Stimulated activated CD8-positive, alpha-beta memory T cell treated with anti-CD3 and anti-CD28 coated beads, Interleukin-15, amount 100 ng/mL, for 4 hours (primary cell): Measurements from ENCODE around the gene SHROOM2.

Experiments used
- DNase-seq, 2 donors: peaks; one replicate each; pipeline ENCODE4 v3.0.0-alpha.2; 2020; ENCODE audit warnings: low read depth in 2 of 2

The SHROOM2 gene

DNA sequence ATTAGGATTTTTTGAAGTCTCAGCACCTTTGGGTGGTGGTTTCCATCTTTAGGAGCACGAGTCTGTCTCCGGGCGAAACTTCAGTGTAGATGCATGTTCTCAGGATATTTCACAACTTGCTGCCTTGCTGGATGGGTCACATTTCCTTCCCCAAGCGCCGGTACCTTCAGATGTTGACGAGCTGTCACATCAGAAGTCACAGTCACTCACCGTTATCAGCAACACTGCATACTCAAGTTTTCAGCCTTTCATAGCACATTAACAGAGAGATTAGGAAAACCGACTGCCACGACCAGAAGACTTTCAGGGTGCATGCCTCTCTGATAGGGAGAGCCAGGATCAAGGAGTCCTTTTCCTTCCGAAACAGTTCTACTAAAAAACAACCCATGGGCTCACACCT is 77.8 kb downstream of the SHROOM2 start:
- DNase-seq, result no peak

DNA sequence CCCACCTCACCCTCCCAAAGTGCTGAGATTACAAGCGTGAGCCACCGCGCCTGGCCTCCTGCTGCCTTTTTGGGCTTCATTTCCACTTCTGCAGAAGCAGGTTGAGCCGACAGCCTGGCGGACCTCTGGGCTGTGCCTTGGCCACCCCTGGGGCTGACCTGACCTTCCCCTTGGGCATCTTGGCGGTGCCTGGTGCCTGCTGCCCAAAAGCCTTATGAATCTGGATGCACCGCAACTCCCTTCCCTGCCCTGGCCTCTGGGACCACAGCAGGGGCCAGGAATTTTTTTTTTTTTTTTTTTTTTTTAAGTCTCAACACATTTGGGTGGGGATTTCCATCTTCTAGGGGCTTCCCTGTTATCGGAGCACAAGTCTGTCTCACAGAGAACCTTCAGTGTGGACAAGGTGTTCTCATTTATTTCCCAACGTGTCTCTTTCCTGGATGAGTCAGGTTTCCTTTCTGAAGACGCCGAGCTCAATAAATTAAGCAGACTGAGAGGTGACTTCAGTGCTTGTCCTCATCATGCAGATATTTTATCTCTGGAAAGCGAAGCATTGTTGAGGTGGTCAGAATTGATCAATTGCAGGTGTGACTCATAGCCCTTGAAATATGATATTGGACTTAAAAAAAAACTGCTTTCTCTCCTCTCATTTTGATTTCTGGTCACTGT is 79.7 kb downstream of the SHROOM2 start:
- DNase-seq, result no peak

DNA sequence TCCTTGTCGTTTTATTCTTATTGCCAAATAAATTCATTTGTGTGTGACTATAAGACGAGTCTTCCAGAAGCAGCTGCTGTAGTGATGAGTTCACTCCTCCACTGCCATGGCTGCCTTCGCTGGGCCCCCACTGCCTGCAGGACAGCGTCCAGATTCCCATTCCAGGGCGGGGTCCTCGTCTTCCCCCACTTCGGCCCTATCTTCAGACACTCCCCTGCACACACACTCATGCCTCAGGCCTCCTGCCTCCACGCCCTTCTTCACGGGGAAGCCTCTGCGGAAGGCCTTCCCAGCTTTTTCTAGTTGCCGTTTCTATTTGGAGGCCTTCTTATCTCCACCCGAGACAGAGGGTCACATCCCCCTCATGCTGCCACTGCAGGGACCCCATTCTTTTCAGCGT is 80.4 kb downstream of the SHROOM2 start:
- no peak for DNase-seq

DNA sequence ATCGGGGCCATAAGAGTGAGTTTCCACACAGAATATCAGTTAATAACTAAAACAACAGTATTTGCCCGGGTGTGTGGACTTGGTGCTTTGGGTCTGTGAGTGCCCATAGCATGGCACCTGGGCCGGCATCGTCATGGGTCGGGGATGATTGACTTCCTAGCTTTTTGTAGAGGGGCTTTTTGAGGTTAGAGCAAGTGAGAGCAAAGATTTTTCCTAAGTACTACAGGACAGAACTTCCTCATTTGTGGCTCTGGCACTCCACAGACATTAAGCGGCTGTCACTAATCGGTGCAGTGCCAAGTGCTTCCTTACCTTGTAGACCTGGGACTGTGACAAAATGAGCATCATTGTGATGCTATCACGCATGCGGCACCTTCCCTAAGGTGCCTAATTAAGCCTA is 81.0 kb downstream of the SHROOM2 start:
- no peak for DNase-seq

- DNase-seq, result no peak
These were observed 81.5 kb downstream of the SHROOM2 start for GRCh38 chrX:9867753-9868152.

- no peak for DNase-seq
These were observed 85.6 kb downstream of the SHROOM2 start for GRCh38 chrX:9871701-9872268.

- DNase-seq, result no peak
These were observed 87.1 kb downstream of the SHROOM2 start for GRCh38 chrX:9873360-9873759.

DNA sequence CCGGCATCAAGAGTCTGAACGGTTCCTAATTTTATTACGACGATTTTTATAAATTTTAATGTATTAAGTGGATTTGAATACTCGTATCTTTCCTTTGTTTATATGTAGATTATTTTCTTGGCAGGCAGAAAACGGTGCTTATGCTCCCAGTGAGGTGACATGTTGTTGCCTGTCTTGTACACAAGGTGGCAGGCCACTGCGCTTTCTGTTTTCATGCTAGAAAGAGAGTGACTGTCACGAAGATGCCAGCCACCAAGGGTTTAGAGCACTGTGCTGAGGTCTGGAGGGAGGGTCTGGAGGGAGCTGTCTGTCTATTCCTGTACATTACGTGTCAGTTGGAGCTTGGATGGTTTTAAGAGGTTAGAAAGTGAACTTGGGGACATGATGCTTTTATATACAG is 87.7 kb downstream of the SHROOM2 start:
- DNase-seq, result no peak

GRCh38 chrX:9874483-9874882 is 88.3 kb downstream of the SHROOM2 start:
- no peak for DNase-seq

- no peak for DNase-seq
These were observed 89.6 kb downstream of the SHROOM2 start for GRCh38 chrX:9875801-9876200.

DNA sequence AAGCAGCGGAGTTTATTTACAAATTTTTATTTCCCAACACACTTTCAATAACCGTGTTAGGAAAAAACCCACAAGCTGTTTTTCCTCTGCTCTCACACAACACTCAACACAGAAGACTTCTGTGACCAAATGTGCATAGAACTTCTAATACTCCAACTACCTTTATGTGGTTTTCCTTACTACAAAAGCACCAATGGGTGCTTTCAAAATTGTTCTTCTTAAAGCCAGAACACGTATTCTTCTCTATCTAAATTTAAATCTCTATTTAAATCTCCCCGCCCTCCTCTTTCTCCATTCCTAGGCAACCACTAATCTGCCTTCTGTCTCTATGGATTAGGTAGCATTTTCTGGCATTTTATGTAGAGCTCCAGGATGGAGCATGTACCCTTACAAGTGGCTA is 90.0 kb downstream of the SHROOM2 start:
- no peak for DNase-seq

DNA sequence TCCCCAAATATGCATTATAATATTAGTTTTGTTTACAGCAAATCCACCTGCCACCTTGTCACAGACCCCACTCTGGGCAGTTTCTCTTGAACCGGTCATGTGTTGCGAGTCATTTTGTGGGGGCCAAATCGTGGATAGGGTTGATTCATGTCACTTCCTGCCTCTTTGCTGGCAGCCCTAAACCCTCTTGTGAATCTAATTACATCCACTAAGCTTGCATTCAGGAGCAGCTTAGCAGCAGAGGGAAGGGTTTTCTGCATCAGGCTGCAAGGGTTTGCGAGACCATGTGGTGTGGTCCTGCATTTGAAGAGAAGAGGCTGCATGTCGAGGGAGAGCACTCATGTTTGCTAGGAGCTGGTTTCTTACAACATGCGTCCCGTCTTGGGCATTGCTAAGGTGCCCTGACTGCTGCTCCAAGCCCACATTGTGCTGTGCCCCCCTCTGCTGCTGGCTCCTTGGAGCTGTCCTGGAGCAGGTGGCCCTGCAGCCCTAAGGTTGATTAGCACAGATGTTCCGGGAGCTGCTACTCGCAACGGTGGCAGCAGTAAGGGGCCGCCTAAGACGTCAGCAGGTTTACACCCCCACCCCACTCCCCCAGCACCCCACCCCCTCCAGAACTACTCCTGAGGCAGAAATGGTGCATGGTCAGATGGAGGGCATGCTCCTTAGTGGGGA is 92.1 kb downstream of the SHROOM2 start:
- DNase-seq, result no peak

DNA sequence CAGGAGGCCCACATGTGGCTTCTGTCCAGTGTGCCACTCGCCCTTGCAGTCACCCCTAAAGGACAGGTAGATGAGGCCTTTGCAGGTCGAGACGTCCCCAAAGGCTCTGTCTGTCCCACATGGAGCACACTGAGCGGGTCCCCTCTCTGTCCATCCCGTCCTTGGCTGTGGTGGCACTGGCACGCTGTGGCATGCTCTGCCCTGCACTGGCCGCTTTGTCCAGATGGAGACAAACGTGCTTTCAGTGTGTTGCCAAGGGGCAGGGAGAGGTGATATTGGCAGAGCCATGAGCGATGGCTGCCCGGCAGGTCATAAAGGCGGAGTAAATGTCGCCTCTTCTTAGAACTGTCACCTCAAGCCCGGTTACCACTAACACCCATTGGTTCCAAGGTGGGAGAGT is 94.0 kb downstream of the SHROOM2 start:
- no peak for DNase-seq

DNA sequence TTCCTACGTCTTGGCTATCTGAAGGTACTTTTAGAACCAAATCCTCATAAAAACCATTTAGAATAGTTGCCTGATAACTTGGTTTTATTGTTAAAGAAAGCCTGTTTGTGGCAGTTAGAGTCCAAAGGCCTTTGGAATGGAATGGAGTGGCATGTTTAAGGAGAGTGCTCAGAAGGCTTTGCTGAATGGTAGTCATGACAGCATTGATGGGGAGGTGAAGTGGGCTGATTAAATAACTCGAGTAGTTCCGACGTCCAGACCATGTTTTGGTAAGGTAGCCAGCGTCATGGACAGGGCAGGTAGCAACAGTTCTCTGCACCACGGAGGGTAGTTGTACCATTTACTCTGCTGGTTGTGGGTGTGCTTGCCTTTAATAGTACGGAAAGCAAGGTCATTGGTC is 94.6 kb downstream of the SHROOM2 start:
- no peak for DNase-seq

GRCh38 chrX:9882669-9883446 is 96.6 kb downstream of the SHROOM2 start:
- no peak for DNase-seq

GRCh38 chrX:9884031-9884779 is 98.0 kb downstream of the SHROOM2 start:
- DNase-seq, result no peak

GRCh38 chrX:9885150-9885549 is 98.9 kb downstream of the SHROOM2 start:
- no peak for DNase-seq

GRCh38 chrX:9887659-9888297 is 101.5 kb downstream of the SHROOM2 start:
- DNase-seq, result no peak

DNA sequence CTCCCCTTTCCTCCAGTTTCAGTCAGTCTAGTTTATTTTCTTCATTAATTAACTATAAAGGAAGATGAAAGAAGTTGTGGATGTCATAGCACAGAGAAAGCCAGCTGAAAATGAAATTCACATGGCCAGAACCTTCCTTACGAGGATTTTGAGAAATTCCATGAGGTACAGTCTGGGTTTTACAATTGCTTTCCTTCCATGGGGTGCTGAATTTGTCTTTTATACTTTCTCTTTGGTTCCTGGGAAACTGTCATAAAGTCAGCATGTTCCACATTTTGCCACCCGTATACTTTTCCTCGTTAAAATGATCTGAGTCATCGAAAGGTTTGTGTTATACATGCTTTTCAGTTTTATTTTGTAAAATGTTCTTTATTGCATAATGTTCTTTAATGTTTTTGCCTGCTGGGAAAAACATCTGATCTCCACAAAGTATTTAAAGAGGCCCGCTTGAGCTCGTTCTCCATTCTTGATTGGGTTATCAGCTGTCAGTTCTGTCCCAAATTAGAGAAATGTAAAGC is 102.8 kb downstream of the SHROOM2 start:
- DNase-seq, result no peak

DNA sequence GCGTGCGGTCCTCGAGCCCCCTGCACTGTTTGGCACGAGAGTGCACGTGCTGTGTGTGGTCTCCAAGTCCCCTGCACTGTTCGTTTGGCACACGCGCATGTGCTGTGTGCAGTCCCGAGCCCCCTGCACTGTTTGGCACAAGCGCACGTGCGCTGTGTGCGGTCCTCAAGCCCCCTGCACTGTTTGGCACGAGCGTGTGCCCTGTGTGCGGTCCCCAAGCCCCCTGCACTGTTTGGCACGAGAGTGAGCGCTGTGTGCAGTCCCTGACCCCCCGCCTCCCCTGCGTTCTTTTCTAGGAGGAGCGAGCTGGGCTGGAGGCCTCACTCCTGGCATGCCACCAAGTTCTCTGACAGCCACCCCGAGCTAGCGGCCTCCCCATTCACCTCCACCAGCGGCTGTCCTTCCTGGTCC is 104.5 kb downstream of the SHROOM2 start:
- DNase-seq, result no peak

- DNase-seq, result no peak
These were observed 109.1 kb downstream of the SHROOM2 start for GRCh38 chrX:9895225-9895912.
